Endothelial cell of umbilical vein (primary cell): Measurements from ENCODE around the gene CLCN6.

Source experiments
- FOS ChIP-seq: IDR thresholded peaks from 2 replicates; pipeline ENCODE4 v1.6.1; 2011; ENCODE audit warnings: mild to moderate bottlenecking, low read length, moderate library complexity, borderline replicate concordance; ENCODE audit not compliant: insufficient read depth
- POLR2A ChIP-seq: IDR thresholded peaks from 2 replicates; pipeline ENCODE4 v1.6.1; 2012; ENCODE audit warnings: low read depth, mild to moderate bottlenecking, control low read depth, low read length
- POLR2AphosphoS5 ChIP-seq: IDR thresholded peaks from 2 replicates; pipeline ENCODE4 v1.6.1; 2012; ENCODE audit warnings: low read depth, mild to moderate bottlenecking, control low read depth, low read length, moderate library complexity; ENCODE audit not compliant: insufficient read depth
- TF ChIP-seq, protein P1 (sequence below), 2 donors: IDR thresholded peaks; 1 replicate in 1 of 2; 2 replicates in 1 of 2; pipeline ENCODE4 v1.5.1; 2011; ENCODE audit warnings: low read length in 2 of 2, mild to moderate bottlenecking in 2 of 2, moderate library complexity in 2 of 2, control low read depth in 1 of 2, inconsistent platforms in 1 of 2, low read depth in 1 of 2; ENCODE audit not compliant: insufficient read depth in 1 of 2; ENCODE audit errors: extremely low read depth in 1 of 2

DNA sequence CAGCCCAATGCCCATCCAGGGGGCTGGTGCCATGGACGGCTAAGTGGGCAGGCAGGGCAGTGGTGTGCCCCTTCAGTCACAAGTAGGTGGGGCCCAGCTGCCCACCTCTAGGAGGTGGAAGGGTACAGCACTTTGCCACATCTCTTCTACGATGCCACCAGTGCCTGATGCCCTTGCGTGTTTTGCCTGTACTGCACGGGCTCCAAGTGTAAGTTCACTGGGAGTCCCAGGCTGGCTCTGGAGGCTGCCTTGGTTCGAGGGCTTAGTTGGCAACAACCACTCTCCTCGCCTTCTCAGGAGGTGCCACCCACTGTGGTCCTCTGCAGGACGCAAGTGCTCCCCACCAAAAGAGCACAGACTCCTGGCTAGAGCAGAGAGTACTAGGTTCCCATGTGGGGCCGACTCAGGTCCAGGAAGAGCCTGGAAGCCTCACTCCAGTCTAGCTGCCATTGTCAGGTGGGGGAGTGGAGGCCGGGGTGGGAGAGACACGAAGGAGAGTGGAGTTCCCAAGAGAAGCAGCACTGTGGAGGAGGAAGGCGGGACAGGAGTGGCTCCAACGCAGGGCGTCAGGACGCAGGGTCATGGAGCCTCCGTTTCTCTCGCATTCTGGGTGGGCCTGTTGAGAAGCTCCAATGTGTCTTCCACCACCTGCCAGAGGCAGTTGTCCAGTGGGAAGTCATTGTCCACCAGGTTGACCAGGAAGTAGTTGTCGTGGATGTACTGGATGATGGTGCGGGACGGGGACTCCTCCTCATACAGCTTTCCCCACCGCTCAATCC lies 15.7 kb upstream of the CLCN6 start:
- TF ChIP-seq POLR2AphosphoS5 (no peak), POLR2A (no peak), FOS (no peak)
- TF ChIP-seq, protein P1, sequence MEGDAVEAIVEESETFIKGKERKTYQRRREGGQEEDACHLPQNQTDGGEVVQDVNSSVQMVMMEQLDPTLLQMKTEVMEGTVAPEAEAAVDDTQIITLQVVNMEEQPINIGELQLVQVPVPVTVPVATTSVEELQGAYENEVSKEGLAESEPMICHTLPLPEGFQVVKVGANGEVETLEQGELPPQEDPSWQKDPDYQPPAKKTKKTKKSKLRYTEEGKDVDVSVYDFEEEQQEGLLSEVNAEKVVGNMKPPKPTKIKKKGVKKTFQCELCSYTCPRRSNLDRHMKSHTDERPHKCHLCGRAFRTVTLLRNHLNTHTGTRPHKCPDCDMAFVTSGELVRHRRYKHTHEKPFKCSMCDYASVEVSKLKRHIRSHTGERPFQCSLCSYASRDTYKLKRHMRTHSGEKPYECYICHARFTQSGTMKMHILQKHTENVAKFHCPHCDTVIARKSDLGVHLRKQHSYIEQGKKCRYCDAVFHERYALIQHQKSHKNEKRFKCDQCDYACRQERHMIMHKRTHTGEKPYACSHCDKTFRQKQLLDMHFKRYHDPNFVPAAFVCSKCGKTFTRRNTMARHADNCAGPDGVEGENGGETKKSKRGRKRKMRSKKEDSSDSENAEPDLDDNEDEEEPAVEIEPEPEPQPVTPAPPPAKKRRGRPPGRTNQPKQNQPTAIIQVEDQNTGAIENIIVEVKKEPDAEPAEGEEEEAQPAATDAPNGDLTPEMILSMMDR (IDR thresholded peaks at IDR 0.05; ENCODE audit: extremely low read depth in 1 of 2, insufficient read depth in 1 of 2, low read depth in 1 of 2, low read length in 2 of 2): no peak
